Caco-2 (cell line): ENCODE measurements around the gene TTYH3. TPM values are rescaled to one million over a fixed set of nuclear protein-coding genes. Genes with fewer than 3 reads are reported as not detected.

Experiments
- BruUV-seq: library from RNA; stranded (reverse); fragments of 400-500 nt; replicated peaks from 2 replicates; lab custom pipeline; 2021; lab: Mats Ljungman, UMichigan
- CTCF ChIA-PET: fragments of 300-600 bp; sonication (Branson Sonifier 250); formaldehyde crosslinking; loops from one replicate; lab custom pipeline; 2022; ENCODE audit warnings: antibody characterized with exemption; lab: Charles Lee
- POLR2A ChIA-PET: fragments of 300-600 bp; sonication (Branson Sonifier 250); formaldehyde crosslinking; loops from one replicate; lab custom pipeline; 2022; ENCODE audit warnings: antibody characterized with exemption; lab: Charles Lee
- DNase-seq, 2 experiments: peaks; one replicate each; pipeline versions ENCODE4 v3.0.0 to v3.0.0-alpha.2; 2020 to 2022
- H3K27me3 ChIP-seq: replicated peaks from 2 replicates; pipeline ENCODE4 v1.6.0; 2011; ENCODE audit warnings: low read length; ENCODE audit not compliant: control insufficient read depth, insufficient read depth
- H3K36me3 ChIP-seq: 2 replicates; pipeline ENCODE4 v1.5.1; 2011; ENCODE audit warnings: low read length; ENCODE audit not compliant: control insufficient read depth, insufficient read depth
- H3K4me1 ChIP-seq: fragments of 250-450 bp; sonication (Bioruptor Pico); 2 replicates; pipeline ENCODE4 v1.5.1; 2020; ENCODE audit warnings: mild to moderate bottlenecking
- H3K4me3 ChIP-seq: 2 replicates; pipeline ENCODE4 v1.5.1; 2011; ENCODE audit warnings: low read depth, mild to moderate bottlenecking, control low read depth, low read length
- H3K9me3 ChIP-seq: fragments of 250-450 bp; sonication (Bioruptor Pico); 2 replicates; pipeline ENCODE4 v1.5.1; 2020; ENCODE audit warnings: mild to moderate bottlenecking, moderate library complexity
- H3K27ac Mint-ChIP-seq: one replicate; pipeline ENCODE4 v1.8.0; 2022; ENCODE audit warnings: mixed read lengths; ENCODE audit not compliant: unreplicated experiment
- H3K27me3 Mint-ChIP-seq: one replicate; pipeline ENCODE4 v1.8.0; 2022; ENCODE audit warnings: mixed read lengths; ENCODE audit not compliant: insufficient read depth, unreplicated experiment
- H3K36me3 Mint-ChIP-seq: one replicate; pipeline ENCODE4 v1.8.0; 2022; ENCODE audit warnings: mild to moderate bottlenecking, mixed read lengths; ENCODE audit not compliant: insufficient read depth, unreplicated experiment
- H3K4me1 Mint-ChIP-seq: one replicate; pipeline ENCODE4 v1.8.0; 2022; ENCODE audit warnings: low read depth, mixed read lengths; ENCODE audit not compliant: unreplicated experiment
- H3K4me3 Mint-ChIP-seq: one replicate; pipeline ENCODE4 v1.8.0; 2022; ENCODE audit warnings: mild to moderate bottlenecking, moderate library complexity, mixed read lengths; ENCODE audit not compliant: unreplicated experiment
- H3K9me3 Mint-ChIP-seq: one replicate; pipeline ENCODE4 v1.8.0; 2022; ENCODE audit warnings: mixed read lengths; ENCODE audit not compliant: unreplicated experiment
- intact Hi-C: fragments of 100-400 bp; cut with micrococcal nuclease; formaldehyde crosslinking; loops from one replicate; pipeline ENCODE4 v1.10.0; 2022; ENCODE audit not compliant: unreplicated experiment
- total RNA-seq: library from RNA; stranded (reverse); gene quantifications from 2 replicates; pipeline ENCODE4 v1.2.3, GENCODE V29; 2022
- TF ChIP-seq, protein P1 (sequence below), 2 experiments: fragments of 200-600 bp in 1 of 2; IDR thresholded peaks; 1 replicate in 1 of 2; 2 replicates in 1 of 2; pipeline versions ENCODE4 v1.5.1 to v1.8.0; 2011 to 2022; ENCODE audit warnings: antibody characterized with exemption in 1 of 2, control low read depth in 1 of 2, inconsistent platforms in 1 of 2, low read depth in 1 of 2, low read length in 1 of 2, mild to moderate bottlenecking in 1 of 2, moderate library complexity in 1 of 2; ENCODE audit not compliant: insufficient read depth in 1 of 2, severe bottlenecking in 1 of 2, unreplicated experiment in 1 of 2

Gene TTYH3
- total RNA-seq, 1 experiment from 2014 or later = 57.3 TPM

DNA sequence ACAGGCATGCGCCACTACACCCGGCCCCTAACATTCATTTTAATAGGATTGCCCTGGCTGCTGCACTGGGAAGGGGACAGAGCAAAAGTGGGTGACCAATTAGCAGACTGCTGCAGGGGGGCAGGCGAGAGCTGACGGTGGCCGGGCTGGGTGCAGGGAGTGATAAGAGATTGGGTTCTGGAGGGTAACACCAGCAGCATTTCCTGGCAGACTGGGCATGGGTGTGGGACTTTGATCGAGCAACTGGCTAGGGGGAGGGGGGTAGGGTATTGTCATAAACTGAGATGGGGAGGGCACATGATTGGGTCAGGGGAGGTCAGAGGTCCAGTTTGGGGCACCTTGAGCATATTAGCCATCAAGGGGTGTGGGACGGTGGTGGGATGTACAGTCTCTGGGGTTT, 36.1 kb downstream of the TTYH3 start:
- ChIA-PET CTCF (interaction anchor here (0.7 kb wide), 1 partner anchor 200 kb away, joined by 7 read pairs; no protein-coding TSS in a partner anchor), POLR2A (no interaction called here)
- Mint-ChIP-seq H3K4me3 (no peak overlapping the region), H3K9me3 (no peaks in the 10 kb centered on the region), H3K27me3 (peaks cover 3% of the 10 kb centered on the region), H3K4me1 (peaks cover 7% of the 10 kb centered on the region), H3K27ac (no peak overlapping the region), H3K36me3 (peaks cover 7% of the 10 kb centered on the region)
- no peak overlapping the region for H3K4me3 ChIP-seq
- no peak for DNase-seq
- H3K27me3 ChIP-seq = no peaks in the 10 kb centered on the region
- H3K9me3 ChIP-seq = no peaks in the 10 kb centered on the region
- intact Hi-C loops = no loop called here
- TF ChIP-seq, protein P1, sequence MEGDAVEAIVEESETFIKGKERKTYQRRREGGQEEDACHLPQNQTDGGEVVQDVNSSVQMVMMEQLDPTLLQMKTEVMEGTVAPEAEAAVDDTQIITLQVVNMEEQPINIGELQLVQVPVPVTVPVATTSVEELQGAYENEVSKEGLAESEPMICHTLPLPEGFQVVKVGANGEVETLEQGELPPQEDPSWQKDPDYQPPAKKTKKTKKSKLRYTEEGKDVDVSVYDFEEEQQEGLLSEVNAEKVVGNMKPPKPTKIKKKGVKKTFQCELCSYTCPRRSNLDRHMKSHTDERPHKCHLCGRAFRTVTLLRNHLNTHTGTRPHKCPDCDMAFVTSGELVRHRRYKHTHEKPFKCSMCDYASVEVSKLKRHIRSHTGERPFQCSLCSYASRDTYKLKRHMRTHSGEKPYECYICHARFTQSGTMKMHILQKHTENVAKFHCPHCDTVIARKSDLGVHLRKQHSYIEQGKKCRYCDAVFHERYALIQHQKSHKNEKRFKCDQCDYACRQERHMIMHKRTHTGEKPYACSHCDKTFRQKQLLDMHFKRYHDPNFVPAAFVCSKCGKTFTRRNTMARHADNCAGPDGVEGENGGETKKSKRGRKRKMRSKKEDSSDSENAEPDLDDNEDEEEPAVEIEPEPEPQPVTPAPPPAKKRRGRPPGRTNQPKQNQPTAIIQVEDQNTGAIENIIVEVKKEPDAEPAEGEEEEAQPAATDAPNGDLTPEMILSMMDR (IDR thresholded peaks at IDR 0.05; ENCODE audit: insufficient read depth in 1 of 2, low read depth in 1 of 2, low read length in 1 of 2, severe bottlenecking in 1 of 2, unreplicated experiment in 1 of 2) = no peak
- BruUV-seq = no TSS peak
- no peaks in the 10 kb centered on the region for H3K36me3 ChIP-seq
- H3K4me1 ChIP-seq = no peaks in the 10 kb centered on the region

DNA sequence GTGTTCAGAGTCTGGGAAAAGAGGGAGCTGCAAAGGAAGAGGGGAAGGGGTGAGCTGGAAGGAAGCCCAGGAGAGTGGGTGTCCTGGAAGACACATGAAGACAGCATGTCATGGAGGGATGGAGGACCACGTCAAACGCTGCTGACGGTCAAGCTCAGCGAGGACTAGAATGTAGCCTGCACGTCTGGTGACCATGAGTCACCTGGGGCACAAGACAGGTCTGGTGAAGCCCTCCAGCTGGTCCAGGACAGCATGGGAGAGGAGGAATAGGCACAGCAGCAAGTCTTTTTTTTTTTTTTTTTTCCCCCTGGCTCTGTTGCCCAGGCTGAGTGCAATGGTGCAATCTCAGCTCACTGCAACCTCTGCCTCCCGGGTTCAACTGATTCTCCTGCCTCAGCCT, 36.6 kb downstream of the TTYH3 start:
- peaks cover 7% of the 10 kb centered on the region for H3K36me3 Mint-ChIP-seq
- Histone ChIP-seq H3K4me3 (no peak overlapping the region), H3K27me3 (no peaks in the 10 kb centered on the region), H3K36me3 (no peaks in the 10 kb centered on the region), H3K4me1 (no peaks in the 10 kb centered on the region), H3K9me3 (no peaks in the 10 kb centered on the region)
- H3K27me3 Mint-ChIP-seq = peaks cover 3% of the 10 kb centered on the region
- intact Hi-C loops = no loop called here
- CTCF ChIA-PET = interaction anchor here (0.6 to 0.7 kb wide), 4 partner anchors 90 to 236 kb away, joined by 3 to 7 read pairs (median 4); no protein-coding TSS in a partner anchor
- H3K9me3 Mint-ChIP-seq = no peaks in the 10 kb centered on the region
- BruUV-seq = no TSS peak
- DNase-seq = no peak
- H3K4me1 Mint-ChIP-seq = peaks cover 7% of the 10 kb centered on the region
- H3K4me3 Mint-ChIP-seq = no peak overlapping the region
- no peak overlapping the region for H3K27ac Mint-ChIP-seq
- TF ChIP-seq, protein P1 (IDR thresholded peaks at IDR 0.05; ENCODE audit: insufficient read depth in 1 of 2, low read depth in 1 of 2, low read length in 1 of 2, severe bottlenecking in 1 of 2, unreplicated experiment in 1 of 2) = no peak
- POLR2A ChIA-PET = no interaction called here

DNA sequence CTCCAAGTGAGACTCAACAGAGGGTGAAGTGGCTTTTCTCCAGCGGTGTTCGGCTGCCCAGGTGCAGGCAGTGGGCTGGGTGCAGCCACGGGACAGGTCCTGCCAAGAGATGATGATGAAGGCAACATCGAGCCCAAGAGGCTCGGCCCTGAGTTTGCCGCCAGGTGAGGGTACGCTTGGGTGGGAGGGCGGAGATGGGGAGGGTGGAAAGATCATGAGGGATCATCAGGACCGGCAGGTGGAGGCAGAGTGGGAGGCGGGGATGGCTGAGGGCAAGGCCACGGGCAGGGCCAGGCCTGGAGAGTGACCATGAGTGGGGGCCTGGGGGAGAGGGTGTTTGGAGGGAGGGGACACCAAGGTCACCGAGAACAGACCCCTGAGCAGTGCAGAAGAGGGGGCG, 38.4 kb downstream of the TTYH3 start:
- Mint-ChIP-seq H3K36me3 (peaks cover 6% of the 10 kb centered on the region), H3K9me3 (peaks cover 11% of the 10 kb centered on the region), H3K4me3 (no peak overlapping the region), H3K4me1 (peaks cover 7% of the 10 kb centered on the region), H3K27ac (no peak overlapping the region), H3K27me3 (peaks cover 3% of the 10 kb centered on the region)
- Histone ChIP-seq H3K9me3 (no peaks in the 10 kb centered on the region), H3K36me3 (no peaks in the 10 kb centered on the region), H3K4me1 (no peaks in the 10 kb centered on the region), H3K4me3 (no peak overlapping the region), H3K27me3 (no peaks in the 10 kb centered on the region)
- POLR2A ChIA-PET = no interaction called here
- DNase-seq = no peak
- TF ChIP-seq, protein P1 (IDR thresholded peaks at IDR 0.05; ENCODE audit: insufficient read depth in 1 of 2, low read depth in 1 of 2, low read length in 1 of 2, severe bottlenecking in 1 of 2, unreplicated experiment in 1 of 2) = no peak
- intact Hi-C loops = loop anchor here (10.0 kb wide), 1 partner anchor 175 kb away; the partner anchor contains the start of gene GNA12
- no TSS peak for BruUV-seq
- CTCF ChIA-PET = interaction anchor here (0.5 to 1.5 kb wide), 7 partner anchors 10 to 118 kb away, joined by 3 to 13 read pairs (median 4); no protein-coding TSS in a partner anchor
